Caco-2 (cell line): ENCODE measurements around the gene SNAI1. TPM values are rescaled to one million over a fixed set of nuclear protein-coding genes. Genes with fewer than 3 reads are reported as not detected.
"Not testable (repeated sequence)": the region's sequence is repeated elsewhere in the genome, so short reads cannot be mapped to it uniquely, and the experiment has no call there.

ENCODE experiments used
- BruUV-seq: library from RNA; stranded (reverse); fragments of 400-500 nt; replicated peaks from 2 replicates; lab custom pipeline; 2021; lab: Mats Ljungman, UMichigan
- CTCF ChIA-PET: fragments of 300-600 bp; sonication (Branson Sonifier 250); formaldehyde crosslinking; loops from one replicate; lab custom pipeline; 2022; ENCODE audit warnings: antibody characterized with exemption; lab: Charles Lee
- POLR2A ChIA-PET: fragments of 300-600 bp; sonication (Branson Sonifier 250); formaldehyde crosslinking; loops from one replicate; lab custom pipeline; 2022; ENCODE audit warnings: antibody characterized with exemption; lab: Charles Lee
- DNase-seq, 2 experiments: peaks; one replicate each; pipeline versions ENCODE4 v3.0.0 to v3.0.0-alpha.2; 2020 to 2022
- H3K27me3 ChIP-seq: replicated peaks from 2 replicates; pipeline ENCODE4 v1.6.0; 2011; ENCODE audit warnings: low read length; ENCODE audit not compliant: control insufficient read depth, insufficient read depth
- H3K36me3 ChIP-seq: 2 replicates; pipeline ENCODE4 v1.5.1; 2011; ENCODE audit warnings: low read length; ENCODE audit not compliant: control insufficient read depth, insufficient read depth
- H3K4me1 ChIP-seq: fragments of 250-450 bp; sonication (Bioruptor Pico); 2 replicates; pipeline ENCODE4 v1.5.1; 2020; ENCODE audit warnings: mild to moderate bottlenecking
- H3K4me3 ChIP-seq: 2 replicates; pipeline ENCODE4 v1.5.1; 2011; ENCODE audit warnings: low read depth, mild to moderate bottlenecking, control low read depth, low read length
- H3K9me3 ChIP-seq: fragments of 250-450 bp; sonication (Bioruptor Pico); 2 replicates; pipeline ENCODE4 v1.5.1; 2020; ENCODE audit warnings: mild to moderate bottlenecking, moderate library complexity
- H3K27ac Mint-ChIP-seq: one replicate; pipeline ENCODE4 v1.8.0; 2022; ENCODE audit warnings: mixed read lengths; ENCODE audit not compliant: unreplicated experiment
- H3K27me3 Mint-ChIP-seq: one replicate; pipeline ENCODE4 v1.8.0; 2022; ENCODE audit warnings: mixed read lengths; ENCODE audit not compliant: insufficient read depth, unreplicated experiment
- H3K36me3 Mint-ChIP-seq: one replicate; pipeline ENCODE4 v1.8.0; 2022; ENCODE audit warnings: mild to moderate bottlenecking, mixed read lengths; ENCODE audit not compliant: insufficient read depth, unreplicated experiment
- H3K4me1 Mint-ChIP-seq: one replicate; pipeline ENCODE4 v1.8.0; 2022; ENCODE audit warnings: low read depth, mixed read lengths; ENCODE audit not compliant: unreplicated experiment
- H3K4me3 Mint-ChIP-seq: one replicate; pipeline ENCODE4 v1.8.0; 2022; ENCODE audit warnings: mild to moderate bottlenecking, moderate library complexity, mixed read lengths; ENCODE audit not compliant: unreplicated experiment
- H3K9me3 Mint-ChIP-seq: one replicate; pipeline ENCODE4 v1.8.0; 2022; ENCODE audit warnings: mixed read lengths; ENCODE audit not compliant: unreplicated experiment
- intact Hi-C: fragments of 100-400 bp; cut with micrococcal nuclease; formaldehyde crosslinking; loops from one replicate; pipeline ENCODE4 v1.10.0; 2022; ENCODE audit not compliant: unreplicated experiment
- total RNA-seq: library from RNA; stranded (reverse); gene quantifications from 2 replicates; pipeline ENCODE4 v1.2.3, GENCODE V29; 2022
- TF ChIP-seq, protein P1 (sequence below), 2 experiments: fragments of 200-600 bp in 1 of 2; IDR thresholded peaks; 1 replicate in 1 of 2; 2 replicates in 1 of 2; pipeline versions ENCODE4 v1.5.1 to v1.8.0; 2011 to 2022; ENCODE audit warnings: antibody characterized with exemption in 1 of 2, control low read depth in 1 of 2, inconsistent platforms in 1 of 2, low read depth in 1 of 2, low read length in 1 of 2, mild to moderate bottlenecking in 1 of 2, moderate library complexity in 1 of 2; ENCODE audit not compliant: insufficient read depth in 1 of 2, severe bottlenecking in 1 of 2, unreplicated experiment in 1 of 2

SNAI1 gene
- total RNA-seq, 1 experiment from 2014 or later: 10.9 TPM

DNA sequence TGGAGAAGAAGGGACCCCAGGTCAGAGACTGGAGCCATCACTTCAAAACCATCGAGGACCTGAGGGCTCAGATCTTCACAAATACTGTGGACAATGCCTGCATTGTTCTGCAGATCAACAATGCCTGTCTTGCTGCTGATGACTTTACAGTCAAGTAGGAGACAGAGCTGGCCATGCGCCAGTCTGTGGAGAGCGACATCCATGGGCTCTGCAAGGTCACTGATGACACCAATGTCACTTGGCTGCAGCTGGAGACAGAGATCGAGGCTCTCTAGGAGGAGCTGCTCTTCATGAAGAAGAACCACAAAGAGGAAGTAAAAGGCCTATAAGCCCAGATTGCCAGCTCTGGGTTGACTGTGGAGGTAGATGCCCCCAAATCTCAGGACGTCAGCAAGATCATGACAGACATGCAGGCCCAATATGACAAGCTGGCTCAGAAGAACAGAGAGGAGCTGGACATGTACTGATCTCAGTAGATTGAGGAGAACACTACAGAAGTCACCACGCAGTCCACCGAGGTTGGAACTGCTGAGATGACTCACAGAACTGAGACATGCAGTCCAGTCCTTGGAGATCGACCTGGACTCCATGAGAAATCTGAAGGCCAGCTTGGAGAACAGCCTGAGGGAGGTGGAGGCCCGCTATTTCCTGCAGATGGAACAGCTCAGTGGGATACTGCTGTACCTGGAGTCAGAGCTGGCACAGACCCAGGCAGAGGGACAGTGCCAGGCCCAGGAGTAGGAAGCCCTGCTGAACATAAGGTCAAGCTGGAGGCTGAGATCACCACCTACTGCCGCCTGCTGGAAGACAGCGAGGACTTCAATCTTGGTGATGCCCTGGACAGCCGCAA lies 25.5 kb upstream of the SNAI1 start:
- H3K4me1 ChIP-seq, POLR2A ChIA-PET, H3K9me3 ChIP-seq, H3K4me3 Mint-ChIP-seq, intact Hi-C loops, H3K27me3 Mint-ChIP-seq, H3K27me3 ChIP-seq, H3K4me1 Mint-ChIP-seq, H3K4me3 ChIP-seq, BruUV-seq, H3K9me3 Mint-ChIP-seq, H3K27ac Mint-ChIP-seq: not testable (repeated sequence)
- H3K36me3 Mint-ChIP-seq: peaks cover 80% of the 10 kb centered on the region
- TF ChIP-seq, protein P1, sequence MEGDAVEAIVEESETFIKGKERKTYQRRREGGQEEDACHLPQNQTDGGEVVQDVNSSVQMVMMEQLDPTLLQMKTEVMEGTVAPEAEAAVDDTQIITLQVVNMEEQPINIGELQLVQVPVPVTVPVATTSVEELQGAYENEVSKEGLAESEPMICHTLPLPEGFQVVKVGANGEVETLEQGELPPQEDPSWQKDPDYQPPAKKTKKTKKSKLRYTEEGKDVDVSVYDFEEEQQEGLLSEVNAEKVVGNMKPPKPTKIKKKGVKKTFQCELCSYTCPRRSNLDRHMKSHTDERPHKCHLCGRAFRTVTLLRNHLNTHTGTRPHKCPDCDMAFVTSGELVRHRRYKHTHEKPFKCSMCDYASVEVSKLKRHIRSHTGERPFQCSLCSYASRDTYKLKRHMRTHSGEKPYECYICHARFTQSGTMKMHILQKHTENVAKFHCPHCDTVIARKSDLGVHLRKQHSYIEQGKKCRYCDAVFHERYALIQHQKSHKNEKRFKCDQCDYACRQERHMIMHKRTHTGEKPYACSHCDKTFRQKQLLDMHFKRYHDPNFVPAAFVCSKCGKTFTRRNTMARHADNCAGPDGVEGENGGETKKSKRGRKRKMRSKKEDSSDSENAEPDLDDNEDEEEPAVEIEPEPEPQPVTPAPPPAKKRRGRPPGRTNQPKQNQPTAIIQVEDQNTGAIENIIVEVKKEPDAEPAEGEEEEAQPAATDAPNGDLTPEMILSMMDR (IDR thresholded peaks at IDR 0.05; ENCODE audit: insufficient read depth in 1 of 2, low read depth in 1 of 2, low read length in 1 of 2, severe bottlenecking in 1 of 2, unreplicated experiment in 1 of 2): peak; percentile 23 to 40
- CTCF ChIA-PET: interaction anchor here (1.0 kb wide), 1 partner anchor 22 kb away, joined by 4 read pairs; no protein-coding TSS in a partner anchor
- DNase-seq: peak in 1 of 2 experiments; percentile 61
- peaks cover 12% of the 10 kb centered on the region for H3K36me3 ChIP-seq

DNA sequence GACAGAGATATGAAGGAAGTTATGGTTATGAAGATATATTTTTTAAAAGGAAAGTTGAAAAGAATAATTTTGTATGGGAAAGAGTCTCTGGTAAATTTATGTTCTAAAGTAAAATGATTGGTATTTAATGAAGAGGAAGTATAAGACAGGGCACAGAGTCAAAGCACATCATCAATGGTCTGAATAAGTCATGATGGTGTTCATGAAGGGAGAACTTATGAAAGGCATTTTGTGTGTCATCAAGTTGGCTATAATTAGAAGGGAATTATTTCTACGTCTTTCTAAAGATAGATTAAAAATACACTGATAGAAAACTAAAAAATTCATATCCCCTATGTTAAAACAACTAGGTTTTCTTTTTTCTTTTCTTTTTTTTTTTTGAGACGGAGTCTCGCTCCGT lies 21.4 kb upstream of the SNAI1 start:
- peaks cover 16% of the 10 kb centered on the region for H3K4me1 ChIP-seq
- no peaks in the 10 kb centered on the region for H3K9me3 ChIP-seq
- BruUV-seq: no TSS peak
- H3K4me3 ChIP-seq: no peak overlapping the region
- no peaks in the 10 kb centered on the region for H3K27me3 Mint-ChIP-seq
- H3K36me3 ChIP-seq: peaks cover 4% of the 10 kb centered on the region; the same call in 1 of the 2 replicates
- intact Hi-C loops: no loop called here
- peaks cover 7% of the 10 kb centered on the region for H3K4me1 Mint-ChIP-seq
- no peak overlapping the region for H3K27ac Mint-ChIP-seq
- no peak overlapping the region for H3K4me3 Mint-ChIP-seq
- DNase-seq: no peak
- no peaks in the 10 kb centered on the region for H3K9me3 Mint-ChIP-seq
- ChIA-PET CTCF (no interaction called here), POLR2A (no interaction called here)
- TF ChIP-seq, protein P1 (IDR thresholded peaks at IDR 0.05; ENCODE audit: insufficient read depth in 1 of 2, low read depth in 1 of 2, low read length in 1 of 2, severe bottlenecking in 1 of 2, unreplicated experiment in 1 of 2): no peak
- peaks cover 56% of the 10 kb centered on the region for H3K36me3 Mint-ChIP-seq
- H3K27me3 ChIP-seq: no peaks in the 10 kb centered on the region

DNA sequence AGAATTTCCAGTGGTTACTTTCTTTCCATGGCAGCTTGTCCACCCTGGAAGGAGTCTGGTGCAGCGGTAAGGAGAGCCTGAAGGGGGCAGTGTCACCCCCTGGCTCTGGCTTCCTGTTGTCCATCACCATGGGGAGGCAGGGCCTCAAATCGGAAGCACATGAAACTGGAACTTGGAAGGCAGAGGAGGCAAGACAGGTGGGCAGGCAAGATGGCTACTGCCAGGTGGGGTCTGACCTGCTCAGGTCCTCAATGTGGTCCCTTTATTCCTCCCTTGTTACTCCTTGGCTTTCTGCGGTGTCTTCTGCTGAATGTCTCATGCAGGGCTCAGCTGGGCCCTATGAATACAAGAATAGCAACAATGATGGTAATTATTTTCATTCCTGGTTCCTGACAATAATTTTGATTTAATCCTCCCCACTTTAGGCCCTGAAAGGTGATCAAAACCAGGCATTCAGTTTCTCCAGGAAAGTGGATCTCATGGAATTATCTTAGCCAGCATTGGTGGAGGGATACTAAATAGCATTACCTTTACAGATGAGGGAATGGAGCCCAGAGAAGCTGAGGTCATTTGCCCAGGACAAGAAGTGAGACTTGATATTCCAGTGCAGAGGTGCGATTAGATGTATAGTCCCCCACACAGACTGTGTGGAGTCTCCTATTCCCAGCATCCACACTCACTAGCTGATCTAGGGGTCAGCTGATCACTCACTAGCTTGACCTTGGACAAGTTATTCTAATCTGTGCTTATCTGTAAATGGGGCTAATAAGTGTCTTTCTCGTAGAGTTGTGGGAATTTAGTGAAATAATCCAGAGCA lies 17.6 kb upstream of the SNAI1 start:
- no peaks in the 10 kb centered on the region for H3K9me3 Mint-ChIP-seq
- peaks cover 20% of the 10 kb centered on the region for H3K36me3 Mint-ChIP-seq
- no peaks in the 10 kb centered on the region for H3K27me3 ChIP-seq
- TF ChIP-seq, protein P1 (IDR thresholded peaks at IDR 0.05; ENCODE audit: insufficient read depth in 1 of 2, low read depth in 1 of 2, low read length in 1 of 2, severe bottlenecking in 1 of 2, unreplicated experiment in 1 of 2): peak; percentile 90 to 92
- BruUV-seq: no TSS peak
- H3K4me1 ChIP-seq: peaks cover 47% of the 10 kb centered on the region
- no peaks in the 10 kb centered on the region for H3K27me3 Mint-ChIP-seq
- ChIA-PET POLR2A (interaction anchor here (0.9 kb wide), 1 partner anchor 11 kb away, joined by 3 read pairs; no protein-coding TSS in a partner anchor), CTCF (interaction anchor here (0.5 to 3.1 kb wide), 12 partner anchors 14 to 828 kb away, joined by 3 to 31 read pairs (median 4); partner anchors contain the start of gene RNF114)
- H3K4me1 Mint-ChIP-seq: peaks cover 29% of the 10 kb centered on the region
- H3K9me3 ChIP-seq: no peaks in the 10 kb centered on the region
- intact Hi-C loops: no loop called here
- no peak overlapping the region for H3K4me3 Mint-ChIP-seq
- H3K27ac Mint-ChIP-seq: peak overlapping the region; percentile 49
- H3K4me3 ChIP-seq: no peak overlapping the region
- DNase-seq: peak; percentile 82 to 85
- no peaks in the 10 kb centered on the region for H3K36me3 ChIP-seq
